Measurements from ENCODE around the gene GARIN5A.

DNA sequence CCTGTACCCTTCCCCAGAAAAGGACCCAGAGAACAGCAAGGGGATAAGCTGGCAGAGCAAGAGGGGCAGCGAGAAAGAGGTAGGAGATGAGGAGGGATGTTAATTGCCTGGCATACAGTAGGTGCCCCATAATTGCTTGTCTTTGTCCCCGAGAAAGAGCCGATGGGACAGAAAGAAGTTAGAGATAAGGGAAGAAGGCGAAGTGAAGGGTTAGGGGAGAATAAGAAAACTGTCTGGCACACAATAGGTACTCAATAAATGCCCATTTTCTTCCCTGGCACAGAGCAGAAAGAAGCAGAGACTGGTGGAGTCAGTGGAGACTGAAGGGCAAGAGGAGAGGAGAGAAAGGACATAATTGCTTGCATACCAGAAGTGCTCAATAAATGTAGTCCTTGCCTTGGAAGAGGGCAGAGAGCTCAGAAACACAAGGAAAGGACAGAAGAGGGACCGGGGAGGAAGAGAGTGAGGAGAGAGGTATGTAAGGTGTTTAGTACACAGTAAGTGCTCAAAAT lies 18.4 kb upstream of the GARIN5A start:
- TF ChIP-seq CTCF (IDR thresholded peaks at IDR 0.05) (no peak), EP300 (IDR thresholded peaks at IDR 0.05; ENCODE audit: low read depth) (no peak)
